HCT116 (cell line): ENCODE measurements around the gene DCBLD2. TPM values are rescaled to one million over a fixed set of nuclear protein-coding genes. Genes with fewer than 3 reads are reported as not detected.

Experiments used
- ATAC-seq: fragments of 200-7000 bp; cut with Tn5 transposase; 2 replicates; pipeline ENCODE4 v1.9.1; 2020; ENCODE audit warnings: mild to moderate bottlenecking, moderate library complexity
- BruUV-seq: library from RNA; stranded (reverse); fragments of 400-500 nt; replicated peaks from 2 replicates; lab custom pipeline; 2021; lab: Mats Ljungman, UMichigan
- CTCF ChIA-PET: fragments of 300-600 bp; sonication (Branson Sonifier 250); formaldehyde crosslinking; loops from one replicate; lab custom pipeline; 2021; ENCODE audit warnings: antibody characterized with exemption; lab: Charles Lee
- POLR2A ChIA-PET: fragments of 300-600, 350-600 bp; sonication (Branson Sonifier 250); formaldehyde crosslinking; loops from one replicate; lab custom pipeline; 2021; ENCODE audit warnings: antibody characterized with exemption; lab: Charles Lee
- RAD21 ChIA-PET, 2 experiments: fragments of 300-600 bp; sonication (Branson Sonifier 250); formaldehyde crosslinking; loops; one replicate each; lab custom pipeline; 2023; ENCODE audit warnings: low total read pairs in 2 of 2; ENCODE audit not compliant: uncharacterized antibody in 2 of 2, unreplicated experiment in 2 of 2, low non-redundant PET in 1 of 2; lab: Charles Lee
- DNase-seq: peaks from one replicate; pipeline ENCODE4 v3.0.0-alpha.2; 2010; ENCODE audit warnings: low read depth, low spot score
- H2AFZ ChIP-seq: fragments of 200-600 bp; shearing (Covaris generic), sonication (generic); 2 replicates; pipeline ENCODE4 v1.6.1; 2017; ENCODE audit warnings: low read depth, mixed run types, mixed read lengths, antibody characterized with exemption, low read length; ENCODE audit not compliant: poor library complexity, severe bottlenecking
- H3K27ac ChIP-seq: 2 replicates; pipeline ENCODE4 v1.5.1; 2012; ENCODE audit warnings: low read depth, low read length
- H3K27me3 ChIP-seq: fragments of 200-600 bp; sonication (generic); 2 replicates; pipeline ENCODE4 v1.6.1; 2016; ENCODE audit warnings: mixed run types, low read length, mixed read lengths; ENCODE audit not compliant: insufficient read depth
- H3K36me3 ChIP-seq, 2 experiments: fragments of 200-500 bp in 1 of 2; fragments of 200-600 bp in 1 of 2; sonication (Bioruptor generic) in 1 of 2; sonication (generic) in 1 of 2; 2 replicates each; pipeline versions ENCODE4 v1.5.1 to v1.6.1; 2014 to 2016; ENCODE audit warnings: low read length in 2 of 2, inconsistent platforms in 1 of 2, mixed read lengths in 1 of 2, mixed run types in 1 of 2; ENCODE audit not compliant: insufficient read depth in 2 of 2, control insufficient read depth in 1 of 2
- H3K4me1 ChIP-seq, 2 experiments: fragments of 200-600 bp in 1 of 2; sonication (generic) in 1 of 2; 2 replicates each; pipeline versions ENCODE4 v1.5.1 to v1.6.1; 2012 to 2017; ENCODE audit warnings: low read length in 2 of 2, inconsistent platforms in 1 of 2, mild to moderate bottlenecking in 1 of 2, mixed read lengths in 1 of 2, mixed run types in 1 of 2, moderate library complexity in 1 of 2; ENCODE audit not compliant: insufficient read depth in 2 of 2, control insufficient read depth in 1 of 2
- H3K4me2 ChIP-seq: fragments of 200-600 bp; sonication (generic); 2 replicates; pipeline ENCODE4 v1.6.1; 2017; ENCODE audit warnings: mixed run types, low read length, mixed read lengths
- H3K4me3 ChIP-seq, 2 experiments: fragments of 200-600 bp in 1 of 2; sonication (generic) in 1 of 2; replicated peaks in 1 of 2; 2 replicates each; pipeline ENCODE4 v1.5.1; 2011 to 2016; ENCODE audit warnings: low read length in 2 of 2, control low read depth in 1 of 2, low read depth in 1 of 2, mild to moderate bottlenecking in 1 of 2, mixed read lengths in 1 of 2, mixed run types in 1 of 2
- H3K79me2 ChIP-seq: fragments of 200-600 bp; sonication (generic); 2 replicates; pipeline ENCODE4 v1.6.1; 2017; ENCODE audit warnings: mild to moderate bottlenecking, mixed run types, low read length, moderate library complexity, mixed read lengths; ENCODE audit not compliant: insufficient read depth
- H3K9ac ChIP-seq: fragments of 200-600 bp; sonication (generic); 2 replicates; pipeline ENCODE4 v1.6.1; 2016; ENCODE audit warnings: low read length, mixed read lengths
- H3K9me2 ChIP-seq: fragments of 200-600 bp; sonication (generic), shearing (Covaris generic); 2 replicates; pipeline ENCODE4 v1.6.1; 2017; ENCODE audit warnings: mixed run types, mild to moderate bottlenecking, moderate library complexity; ENCODE audit not compliant: insufficient read depth
- H3K9me3 ChIP-seq, 2 experiments: fragments of 200-500 bp in 1 of 2; fragments of 200-600 bp in 1 of 2; sonication (Bioruptor generic) in 1 of 2; sonication (generic) in 1 of 2; 2 replicates each; pipeline ENCODE4 v1.6.1; 2014 to 2017; ENCODE audit warnings: low read length in 2 of 2, mixed read lengths in 2 of 2, inconsistent platforms in 1 of 2, low read depth in 1 of 2, mild to moderate bottlenecking in 1 of 2, mixed run types in 1 of 2, moderate library complexity in 1 of 2; ENCODE audit not compliant: control insufficient read depth in 1 of 2, insufficient read depth in 1 of 2
- H4K20me1 ChIP-seq: fragments of 200-600 bp; sonication (generic), shearing (Covaris generic); 2 replicates; pipeline ENCODE4 v1.6.1; 2017; ENCODE audit warnings: mixed run types, mild to moderate bottlenecking, moderate library complexity; ENCODE audit not compliant: insufficient read depth
- CTCF ChIP-seq, 3 experiments: fragments of 200-600 bp in 1 of 3; sonication (generic) in 1 of 3; IDR thresholded peaks in 2 of 3; conservative IDR thresholded peaks in 1 of 3; 2 replicates each; pipeline ENCODE4 v1.5.1; 2012 to 2017; ENCODE audit warnings: low read depth in 2 of 3, low read length in 2 of 3, antibody characterized with exemption in 1 of 3, borderline replicate concordance in 1 of 3, control low read depth in 1 of 3, mild to moderate bottlenecking in 1 of 3, mixed read lengths in 1 of 3, mixed run types in 1 of 3, moderate library complexity in 1 of 3; ENCODE audit not compliant: insufficient read depth in 1 of 3
- EZH2 ChIP-seq: fragments of 200-600 bp; sonication (generic); IDR thresholded peaks from 2 replicates; pipeline ENCODE4 v1.6.1; 2017; ENCODE audit warnings: antibody characterized with exemption, mixed run types
- FOSL1 ChIP-seq: IDR thresholded peaks from 2 replicates; pipeline ENCODE4 v1.6.1; 2012; ENCODE audit warnings: low read depth
- MAX ChIP-seq: IDR thresholded peaks from 2 replicates; pipeline ENCODE4 v1.6.1; 2012
- POLR2A ChIP-seq: IDR thresholded peaks from 2 replicates; pipeline ENCODE4 v1.7.0; 2011; ENCODE audit warnings: borderline replicate concordance; ENCODE audit not compliant: insufficient read depth, insufficient read length; ENCODE audit errors: extremely low read depth
- POLR2AphosphoS5 ChIP-seq: IDR thresholded peaks from 2 replicates; pipeline ENCODE4 v1.6.1; 2011; ENCODE audit warnings: mild to moderate bottlenecking, low read depth, low read length, moderate library complexity
- RAD21 ChIP-seq: IDR thresholded peaks from 2 replicates; pipeline ENCODE4 v1.6.1; 2012; ENCODE audit warnings: low read depth, mild to moderate bottlenecking
- SIN3A ChIP-seq: IDR thresholded peaks from 2 replicates; pipeline ENCODE4 v1.6.1; 2012; ENCODE audit warnings: low read depth
- SRF ChIP-seq: IDR thresholded peaks from 2 replicates; pipeline ENCODE4 v1.6.1; 2012; ENCODE audit warnings: low read depth
- ZFX ChIP-seq: fragments of 450-650 bp; IDR thresholded peaks from 2 replicates; pipeline ENCODE4 v1.6.1; 2017
- ZNF274 ChIP-seq: fragments of 200-500 bp; sonication (Bioruptor generic); IDR thresholded peaks from 2 replicates; pipeline ENCODE4 v1.6.1; 2014; ENCODE audit warnings: mild to moderate bottlenecking, low read depth, low read length, inconsistent platforms
- intact Hi-C: fragments of 100-400 bp; cut with micrococcal nuclease; formaldehyde crosslinking; loops from 2 replicates; pipeline ENCODE4 v1.10.0; 2022
- total RNA-seq: library from RNA; stranded (reverse); gene quantifications from one replicate; pipeline ENCODE4 v1.2.1, GENCODE V29; 2021; ENCODE audit not compliant: unreplicated experiment

Gene DCBLD2
- total RNA-seq, 1 experiment from 2014 or later, result 532 TPM

GRCh38 chr3:98809557-98809956 is 91.9 kb downstream of the DCBLD2 start:
- Histone ChIP-seq H3K36me3 (peaks cover 80% of the 10 kb centered on the region in 2 experiments), H3K9ac (no peak overlapping the region), H3K27ac (no peak overlapping the region), H3K79me2 (peaks cover 60% of the 10 kb centered on the region), H3K4me3 (no peak overlapping the region), H3K9me3 (no peaks in the 10 kb centered on the region), H3K27me3 (no peaks in the 10 kb centered on the region), H2AFZ (no peak overlapping the region), H3K4me2 (no peak overlapping the region), H3K9me2 (no peaks in the 10 kb centered on the region), H4K20me1 (no peaks in the 10 kb centered on the region; the same call in 1 of the 2 replicates), H3K4me1 (no peaks in the 10 kb centered on the region)
- ChIA-PET POLR2A (no interaction called here), RAD21 (no interaction called here), CTCF (interaction anchor here (10.1 kb wide), 1 partner anchor 208 kb away, joined by 130 read pairs; no protein-coding TSS in a partner anchor)
- intact Hi-C loops, result no loop called here
- DNase-seq, result no peak
- no peak for ATAC-seq
- TF ChIP-seq RAD21 (no peak), SIN3A (no peak), POLR2AphosphoS5 (no peak), MAX (no peak), FOSL1 (no peak), ZNF274 (no peak)
- BruUV-seq, result no TSS peak

- no peaks in the 10 kb centered on the region for H3K4me1 ChIP-seq
- ChIA-PET CTCF (no interaction called here), RAD21 (no interaction called here), POLR2A (no interaction called here)
- H3K9me3 ChIP-seq, result no peaks in the 10 kb centered on the region
- no peak overlapping the region for H3K4me2 ChIP-seq
- no peaks in the 10 kb centered on the region for H3K27me3 ChIP-seq
- H3K9me2 ChIP-seq, result no peaks in the 10 kb centered on the region
- DNase-seq, result no peak
- H3K4me3 ChIP-seq, result no peak overlapping the region
- TF ChIP-seq EZH2 (no peak), CTCF (IDR thresholded peaks at IDR 0.05 in 2 of 3, conservative IDR thresholded peaks at IDR 0.05 in 1 of 3; ENCODE audit: borderline replicate concordance in 1 of 3, insufficient read depth in 1 of 3, low read depth in 2 of 3, low read length in 2 of 3) (no peak), RAD21 (no peak), POLR2A (no peak), MAX (no peak), POLR2AphosphoS5 (no peak), SRF (no peak), ZFX (no peak)
- no peak for ATAC-seq
- no peak overlapping the region for H3K27ac ChIP-seq
- intact Hi-C loops, result no loop called here
- no peak overlapping the region for H3K9ac ChIP-seq
- H3K36me3 ChIP-seq, result peaks cover 70 to 73% of the 10 kb centered on the region in 2 experiments
- H2AFZ ChIP-seq, result no peak overlapping the region
- no peaks in the 10 kb centered on the region; the same call in 1 of the 2 replicates for H4K20me1 ChIP-seq
- no TSS peak for BruUV-seq
- H3K79me2 ChIP-seq, result peaks cover 47% of the 10 kb centered on the region
Measured at GRCh38 chr3:98808071-98808470, 93.4 kb downstream of the DCBLD2 start.
